D721Med (cell line): ENCODE results near the gene SPRY4.
"Not testable (repeated sequence)": the region's sequence is repeated elsewhere in the genome, so short reads cannot be mapped to it uniquely, and the experiment has no call there.

ENCODE experiments used
- DNase-seq: peaks from one replicate; pipeline ENCODE4 v3.0.0; 2011; ENCODE audit warnings: low spot score; ENCODE audit not compliant: insufficient read length
- FAIRE-seq: peaks from 2 replicates; lab custom pipeline; 2011; peaks lifted over from hg19 to GRCh38; lab: Jason Lieb, UNC
- TF ChIP-seq, protein P1 (sequence below): IDR thresholded peaks from 2 replicates; pipeline ENCODE4 v1.5.1; 2012; ENCODE audit warnings: mild to moderate bottlenecking, control low read depth; ENCODE audit not compliant: insufficient read depth; ENCODE audit errors: missing control alignments

SPRY4 gene

DNA sequence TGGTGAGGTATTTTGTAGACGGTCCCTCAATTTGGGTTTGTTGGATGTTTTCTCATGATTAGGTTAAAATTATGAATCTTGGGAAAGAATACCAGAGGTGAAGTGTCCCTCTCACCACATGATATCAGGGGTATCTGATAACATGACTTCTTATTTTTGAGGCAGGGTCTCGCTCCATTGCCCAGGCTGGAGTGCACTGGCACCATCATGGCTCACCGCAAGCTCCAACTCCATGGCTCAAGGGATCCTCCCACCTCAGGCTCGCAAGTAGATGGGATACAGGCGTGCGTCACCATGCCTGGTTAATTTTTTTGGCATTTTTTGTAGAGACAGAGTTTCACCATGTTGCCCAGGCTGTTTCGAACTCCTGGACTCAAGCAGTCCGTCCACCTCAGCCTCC is 24.1 kb downstream of the SPRY4 start:
- TF ChIP-seq, protein P1, sequence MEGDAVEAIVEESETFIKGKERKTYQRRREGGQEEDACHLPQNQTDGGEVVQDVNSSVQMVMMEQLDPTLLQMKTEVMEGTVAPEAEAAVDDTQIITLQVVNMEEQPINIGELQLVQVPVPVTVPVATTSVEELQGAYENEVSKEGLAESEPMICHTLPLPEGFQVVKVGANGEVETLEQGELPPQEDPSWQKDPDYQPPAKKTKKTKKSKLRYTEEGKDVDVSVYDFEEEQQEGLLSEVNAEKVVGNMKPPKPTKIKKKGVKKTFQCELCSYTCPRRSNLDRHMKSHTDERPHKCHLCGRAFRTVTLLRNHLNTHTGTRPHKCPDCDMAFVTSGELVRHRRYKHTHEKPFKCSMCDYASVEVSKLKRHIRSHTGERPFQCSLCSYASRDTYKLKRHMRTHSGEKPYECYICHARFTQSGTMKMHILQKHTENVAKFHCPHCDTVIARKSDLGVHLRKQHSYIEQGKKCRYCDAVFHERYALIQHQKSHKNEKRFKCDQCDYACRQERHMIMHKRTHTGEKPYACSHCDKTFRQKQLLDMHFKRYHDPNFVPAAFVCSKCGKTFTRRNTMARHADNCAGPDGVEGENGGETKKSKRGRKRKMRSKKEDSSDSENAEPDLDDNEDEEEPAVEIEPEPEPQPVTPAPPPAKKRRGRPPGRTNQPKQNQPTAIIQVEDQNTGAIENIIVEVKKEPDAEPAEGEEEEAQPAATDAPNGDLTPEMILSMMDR: no peak
- FAIRE-seq (no peak), DNase-seq (no peak)

DNA sequence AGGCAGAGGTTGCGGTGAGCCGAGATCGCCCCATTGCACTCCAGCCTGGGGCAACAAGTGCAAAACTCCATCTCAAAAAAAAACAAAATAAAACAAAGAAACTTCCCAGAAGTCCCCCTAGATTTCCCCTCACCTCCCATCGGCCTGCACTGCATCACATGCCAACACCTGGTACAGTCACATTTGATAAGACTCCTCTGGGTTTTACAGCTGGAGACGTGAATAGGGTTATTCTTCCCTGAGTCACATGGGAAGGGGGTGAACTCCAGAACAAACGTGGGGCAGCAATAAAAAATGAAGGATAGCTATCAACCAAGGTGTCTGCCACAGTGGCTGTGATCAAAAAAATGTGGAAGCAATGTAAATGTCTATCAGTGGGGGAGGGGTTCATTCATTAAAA is 26.0 kb downstream of the SPRY4 start:
- DNase-seq (no peak), FAIRE-seq (no peak)
- TF ChIP-seq, protein P1: no peak

DNA sequence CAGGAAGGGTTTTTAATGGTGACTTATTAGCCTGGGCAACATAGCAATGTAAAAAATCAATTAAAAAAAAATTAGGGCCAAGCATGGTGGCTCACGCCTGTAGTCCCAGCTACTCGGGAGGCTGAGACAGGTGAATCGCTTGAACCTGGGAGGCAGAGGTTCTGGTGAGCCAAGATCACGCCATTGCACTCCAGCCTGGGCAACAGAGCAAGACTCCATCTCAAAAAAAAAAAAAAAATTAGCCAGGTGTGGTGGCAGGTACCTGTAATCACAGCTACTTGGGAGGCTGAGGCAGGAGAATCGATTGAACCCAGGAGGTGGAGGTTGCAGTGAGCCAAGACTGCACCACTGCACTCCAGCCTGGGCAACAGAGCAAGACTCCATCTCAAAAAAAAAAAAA is 27.0 kb downstream of the SPRY4 start:
- DNase-seq, FAIRE-seq: not testable (repeated sequence)

DNA sequence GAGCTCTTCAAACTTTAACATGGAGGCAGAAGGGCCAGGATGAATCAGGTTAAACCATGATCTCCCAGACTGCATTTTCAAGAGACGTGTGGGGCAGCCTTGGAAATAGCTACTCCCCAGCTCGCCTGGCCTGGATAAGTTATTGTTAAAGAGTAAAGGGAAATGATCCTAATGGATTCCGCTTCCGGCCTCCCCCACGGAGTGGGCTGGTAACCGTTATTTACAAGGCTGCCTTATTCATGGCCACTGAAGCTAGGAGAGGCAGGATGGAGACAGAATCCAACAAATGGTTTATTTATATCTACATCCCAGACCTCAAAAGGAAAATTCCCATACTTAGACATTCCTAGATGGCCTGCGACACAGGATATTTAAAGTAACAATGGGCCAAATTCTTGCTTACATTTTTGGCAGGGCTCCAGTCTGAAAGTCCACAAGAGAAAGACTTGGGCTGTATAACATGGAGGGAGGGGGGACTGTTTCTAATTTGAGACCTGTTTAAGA is 27.9 kb downstream of the SPRY4 start:
- FAIRE-seq (no peak), DNase-seq (no peak)
- TF ChIP-seq, protein P1: no peak

DNA sequence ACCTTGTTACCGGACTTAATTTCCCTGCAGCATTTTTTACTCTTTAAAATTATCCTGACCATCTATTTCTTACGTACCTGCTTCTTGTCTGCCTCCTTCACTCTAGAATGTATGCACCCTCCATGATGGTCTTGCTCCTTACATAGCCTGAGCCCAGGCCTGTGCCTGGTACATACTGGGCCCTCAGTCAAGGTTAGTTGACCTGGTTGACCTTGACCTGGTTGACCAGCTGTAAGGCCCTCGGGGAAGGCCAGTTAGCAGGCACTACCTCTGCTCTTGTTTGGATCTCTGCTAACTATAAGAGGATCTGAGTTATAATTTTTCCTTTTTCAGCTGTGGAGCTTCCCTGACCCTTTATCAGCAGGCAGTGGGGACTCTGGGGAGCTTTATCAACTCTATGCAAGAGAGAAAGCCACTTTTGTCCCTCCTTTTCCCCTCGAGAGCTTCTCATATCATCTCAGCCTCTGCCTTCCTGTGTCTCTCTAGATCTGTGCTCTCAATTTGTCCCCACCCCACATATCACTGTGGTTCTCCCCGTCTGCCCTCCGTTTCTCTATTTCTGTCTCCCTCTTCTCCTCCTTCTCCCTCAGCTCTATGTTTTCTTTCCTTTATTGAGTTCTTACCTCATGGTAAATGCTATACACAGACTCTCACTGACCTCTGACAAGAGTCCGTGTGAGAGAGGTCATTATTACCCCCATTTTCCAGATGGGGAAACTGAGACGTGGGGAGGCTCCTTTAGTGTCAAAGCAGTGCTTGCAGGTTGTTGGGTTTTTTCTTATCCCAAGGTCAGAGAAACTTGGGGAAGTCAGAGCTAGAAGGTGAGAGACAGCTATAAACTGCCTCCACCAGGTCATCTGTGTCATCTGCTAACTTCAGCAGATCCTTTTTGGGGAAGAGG is 28.6 kb downstream of the SPRY4 start:
- FAIRE-seq (no peak), DNase-seq (no peak)
- TF ChIP-seq, protein P1: no peak

DNA sequence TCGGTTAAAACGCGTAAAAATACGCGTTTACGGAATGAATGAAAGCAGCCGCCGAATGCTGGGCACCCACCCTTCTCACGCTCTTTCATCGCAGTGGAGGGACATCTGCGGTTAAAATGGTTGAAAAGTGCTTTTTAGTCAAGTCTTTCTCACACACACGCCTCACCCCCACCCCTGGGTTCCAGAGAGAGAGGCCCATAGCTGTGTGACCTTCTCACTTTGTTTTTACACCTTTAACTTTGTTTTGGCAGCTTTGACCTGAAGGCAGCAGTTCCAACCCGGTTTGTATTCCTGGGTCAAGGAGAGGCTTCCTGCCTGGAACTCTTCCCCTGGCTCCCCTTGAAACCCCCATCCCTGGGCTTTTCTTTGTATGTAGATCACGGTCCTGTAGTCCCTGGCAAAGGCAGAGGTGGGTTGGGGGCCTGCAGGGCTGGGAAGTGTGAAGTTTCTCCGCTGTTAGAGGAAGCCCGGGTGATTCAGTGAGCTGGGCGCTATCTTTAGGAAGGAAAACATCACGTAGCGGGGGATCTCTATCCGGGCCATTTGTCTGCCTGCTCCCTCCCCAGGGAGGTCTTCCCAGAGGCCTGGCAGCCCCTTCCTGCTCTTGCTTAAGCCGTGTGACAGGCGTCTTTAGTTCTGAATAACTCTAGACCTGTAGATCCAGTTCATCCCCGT is 29.6 kb downstream of the SPRY4 start:
- TF ChIP-seq, protein P1: no peak
- DNase-seq: no peak
- no peak for FAIRE-seq

DNA sequence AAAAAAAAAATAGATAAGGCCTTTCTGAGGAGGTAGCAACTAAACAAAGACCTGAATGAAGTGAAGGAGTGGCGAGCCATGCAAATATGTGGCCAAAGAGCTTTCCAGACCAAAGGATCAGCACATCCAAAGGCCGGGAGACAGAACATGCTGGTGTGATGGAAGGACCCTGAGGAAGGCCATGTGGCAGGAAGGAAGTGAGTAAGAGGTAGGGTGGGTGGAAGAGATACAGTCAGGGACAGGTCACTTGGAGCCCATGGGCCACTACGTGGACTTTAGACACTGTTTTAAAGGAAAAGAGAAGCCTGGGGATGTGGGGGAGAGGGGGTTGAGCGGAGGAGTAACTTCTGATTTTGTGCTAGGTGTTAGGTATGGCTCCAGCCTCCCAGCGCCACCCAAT is 31.3 kb downstream of the SPRY4 start:
- no peak for DNase-seq
- FAIRE-seq: no peak
- TF ChIP-seq, protein P1: no peak
